Tibial nerve (tissue), 4 donors: ENCODE measurements around the gene BCAS1. TPM values are rescaled to one million over a fixed set of nuclear protein-coding genes. Genes with fewer than 3 reads are reported as not detected.

ENCODE experiments used
- DNase-seq, 2 donors: peaks; one replicate each; pipeline ENCODE4 v3.0.0-alpha.2; 2019; ENCODE audit warnings: low spot score in 2 of 2
- H3K27ac ChIP-seq, 4 donors: fragments of 200-600 bp; sonication (generic) in 3 of 4; one replicate each; pipeline ENCODE4 v1.5.1; 2017 to 2019; ENCODE audit warnings: mild to moderate bottlenecking in 1 of 4
- H3K27me3 ChIP-seq, 2 donors: fragments of 200-600 bp; sonication (generic) in 1 of 2; one replicate each; pipeline versions ENCODE4 v1.5.1 to v1.6.0; 2017 to 2019
- H3K36me3 ChIP-seq, 3 donors: fragments of 200-600 bp; sonication (generic); one replicate each; pipeline ENCODE4 v1.5.1; 2018 to 2019
- H3K4me1 ChIP-seq, 4 donors: fragments of 200-600 bp; sonication (generic) in 3 of 4; one replicate each; pipeline ENCODE4 v1.5.1; 2017 to 2019
- H3K4me3 ChIP-seq, 4 donors: fragments of 200-600 bp; sonication (generic) in 3 of 4; one replicate each; pipeline ENCODE4 v1.5.1; 2017 to 2019; ENCODE audit warnings: mild to moderate bottlenecking in 1 of 4, moderate library complexity in 1 of 4
- H3K9me3 ChIP-seq, 4 donors: fragments of 200-600 bp; sonication (generic) in 3 of 4; one replicate each; pipeline ENCODE4 v1.5.1; 2017 to 2019
- CTCF ChIP-seq, 5 experiments: fragments of 200-600 bp in 3 of 5; fragments of 450-650 bp in 2 of 5; sonication (generic) in 3 of 5; IDR thresholded peaks; one replicate each; pipeline ENCODE4 v1.5.1; 2016 to 2019; ENCODE audit warnings: antibody characterized with exemption in 5 of 5, mild to moderate bottlenecking in 3 of 5, moderate library complexity in 2 of 5
- EP300 ChIP-seq, 2 donors: sonication (generic); formaldehyde crosslinking; IDR thresholded peaks; one replicate each; pipeline ENCODE4 v1.6.1; 2017; ENCODE audit warnings: antibody characterized with exemption in 2 of 2, mild to moderate bottlenecking in 1 of 2
- POLR2A ChIP-seq, 2 donors: fragments of 450-650 bp; IDR thresholded peaks; one replicate each; pipeline ENCODE4 v1.6.1; 2017; ENCODE audit warnings: antibody characterized with exemption in 2 of 2, mild to moderate bottlenecking in 2 of 2, moderate library complexity in 2 of 2
- WGBS, 2 donors: methylation state at CpG; one replicate each; pipeline ENCODE4 v1.1.5; 2018; 5-methylcytosine and 5-hydroxymethylcytosine counted together
- total RNA-seq, 4 donors: library from RNA; depleted of rRNA; stranded (reverse); fragments of >200 nt; gene quantifications; one replicate each; pipeline ENCODE4 v1.1.0, GENCODE V29; 2016

The BCAS1 gene
- total RNA-seq, 4 donors from 2014 or later = 34.8 to 59.6 (median 47.1) TPM

DNA sequence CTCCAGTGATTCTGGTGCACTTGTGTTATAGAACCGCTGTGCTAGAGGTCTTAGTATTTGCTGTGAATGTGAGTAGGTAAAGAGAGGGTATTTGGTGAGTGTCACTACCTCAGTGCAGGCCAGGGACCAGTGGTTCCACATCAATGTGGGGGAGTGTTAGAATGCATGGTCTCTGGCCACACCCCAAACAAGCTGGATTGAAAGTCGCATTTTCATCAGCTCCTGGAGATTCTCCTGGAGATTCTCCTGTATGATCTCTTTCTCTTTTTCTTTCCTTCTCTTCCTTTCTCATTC lies 26.8 kb upstream of the BCAS1 start:
- H3K4me1 ChIP-seq = peaks cover 0 to 13% (median 0%) of the 10 kb centered on the region in 4 donors
- 66 to 73% methylated on average over 2 of the region's 2 CpGs for WGBS, 2 donors
- no peak overlapping the region for H3K4me3 ChIP-seq

DNA sequence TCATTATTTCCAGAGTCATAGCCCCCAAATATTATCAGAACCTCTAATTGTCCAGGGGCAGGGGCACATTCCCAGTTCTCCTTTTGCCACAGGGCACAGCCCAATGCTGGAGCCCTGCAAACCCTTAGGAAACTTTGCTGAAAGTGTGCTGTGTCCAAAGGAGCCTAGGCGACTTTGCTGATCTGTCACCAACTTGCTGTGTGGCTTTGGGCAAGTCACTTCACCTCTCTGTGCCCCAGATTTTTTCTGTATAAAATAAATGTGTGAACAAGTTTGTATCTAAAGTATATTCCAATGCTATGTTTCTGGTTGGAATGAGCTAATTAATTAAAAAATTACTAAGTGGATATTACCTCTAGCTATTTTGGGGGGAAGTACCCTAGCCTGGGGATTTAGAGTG lies 25.4 kb upstream of the BCAS1 start:
- H3K27ac ChIP-seq = no peak overlapping the region
- H3K27me3 ChIP-seq = no peaks in the 10 kb centered on the region
- no peaks in the 10 kb centered on the region for H3K36me3 ChIP-seq
- H3K4me3 ChIP-seq = no peak overlapping the region
- 79 to 90% methylated on average over 1 of the region's 1 CpG for WGBS, 2 donors
- no peak for DNase-seq
- H3K9me3 ChIP-seq = no peaks in the 10 kb centered on the region
- no peak for TF ChIP-seq POLR2A (IDR thresholded peaks at IDR 0.05)
- TF ChIP-seq EP300 (IDR thresholded peaks at IDR 0.05) = no peak
- no peak for TF ChIP-seq CTCF (IDR thresholded peaks at IDR 0.05)
- peaks cover 0 to 13% (median 0%) of the 10 kb centered on the region in 4 donors for H3K4me1 ChIP-seq

More for the DNA sequence above, 26.8 kb upstream of the BCAS1 start:
- no peaks in the 10 kb centered on the region for H3K36me3 ChIP-seq
- H3K9me3 ChIP-seq = no peaks in the 10 kb centered on the region
- no peaks in the 10 kb centered on the region for H3K27me3 ChIP-seq
- no peak for DNase-seq
- TF ChIP-seq POLR2A (IDR thresholded peaks at IDR 0.05) = no peak
- TF ChIP-seq EP300 (IDR thresholded peaks at IDR 0.05) = no peak
- no peak for TF ChIP-seq CTCF (IDR thresholded peaks at IDR 0.05)
- no peak overlapping the region for H3K27ac ChIP-seq

DNA sequence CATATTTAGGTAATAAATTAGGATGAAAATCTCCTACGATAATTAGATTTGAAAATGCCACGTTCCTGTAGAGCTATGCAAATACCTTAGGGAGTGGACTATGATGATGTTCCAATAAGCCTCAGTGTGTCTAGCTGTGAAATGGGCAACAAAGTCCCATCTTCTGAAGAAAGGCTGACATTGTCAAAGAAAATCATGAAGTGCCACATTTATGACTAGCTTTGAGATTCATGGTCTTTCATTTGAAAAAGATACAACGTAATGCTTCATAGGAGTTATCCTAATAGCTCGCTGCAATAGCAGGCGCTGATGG lies 23.8 kb upstream of the BCAS1 start:
- TF ChIP-seq CTCF (IDR thresholded peaks at IDR 0.05) = no peak
- TF ChIP-seq EP300 (IDR thresholded peaks at IDR 0.05) = no peak
- no peak for TF ChIP-seq POLR2A (IDR thresholded peaks at IDR 0.05)
- 65 to 67% methylated on average over 5 of the region's 5 CpGs for WGBS, 2 donors
- peak overlapping the region in 3 of 4 donors; percentile 29 to 59 (median 53) for H3K27ac ChIP-seq
- no peaks in the 10 kb centered on the region for H3K36me3 ChIP-seq
- H3K4me1 ChIP-seq = peaks cover 0 to 13% (median 0%) of the 10 kb centered on the region in 4 donors
- no peaks in the 10 kb centered on the region for H3K9me3 ChIP-seq
- H3K4me3 ChIP-seq = no peak overlapping the region
- H3K27me3 ChIP-seq = no peaks in the 10 kb centered on the region
- DNase-seq = no peak

- TF ChIP-seq EP300 (IDR thresholded peaks at IDR 0.05) (no peak), CTCF (IDR thresholded peaks at IDR 0.05) (no peak), POLR2A (IDR thresholded peaks at IDR 0.05) (no peak)
- DNase-seq = no peak
- no peaks in the 10 kb centered on the region for H3K36me3 ChIP-seq
- H3K4me3 ChIP-seq = peak overlapping the region in 1 of 4 donors; percentile 7
- H3K27ac ChIP-seq = peak overlapping the region; percentile 29 to 59 (median 44)
- H3K9me3 ChIP-seq = no peaks in the 10 kb centered on the region
- H3K27me3 ChIP-seq = no peaks in the 10 kb centered on the region
- peaks cover 0 to 13% (median 0%) of the 10 kb centered on the region in 4 donors for H3K4me1 ChIP-seq
- 26 to 37% methylated on average over 9 of the region's 9 CpGs for WGBS, 2 donors
Observed at GRCh38 chr20:54093423-54094267, 23.3 kb upstream of the BCAS1 start.

- 17 to 22% methylated on average over 2 of the region's 2 CpGs for WGBS, 2 donors
- Histone ChIP-seq H3K27me3 (no peaks in the 10 kb centered on the region), H3K4me3 (no peak overlapping the region), H3K9me3 (no peaks in the 10 kb centered on the region), H3K4me1 (peaks cover 0 to 13% (median 0%) of the 10 kb centered on the region in 4 donors), H3K27ac (peak overlapping the region in 1 of 4 donors; percentile 31), H3K36me3 (no peaks in the 10 kb centered on the region)
- DNase-seq = no peak
- TF ChIP-seq EP300 (IDR thresholded peaks at IDR 0.05) (no peak), POLR2A (IDR thresholded peaks at IDR 0.05) (no peak), CTCF (IDR thresholded peaks at IDR 0.05) (no peak)
Observed at GRCh38 chr20:54092021-54092420, 21.6 kb upstream of the BCAS1 start.
